BE2C (cell line): Measurements from ENCODE around the gene UTP14A. TPM values are rescaled to one million over a fixed set of nuclear protein-coding genes. Genes with fewer than 3 reads are reported as not detected.
"Not testable (repeated sequence)": the region's sequence is repeated elsewhere in the genome, so short reads cannot be mapped to it uniquely, and the experiment has no call there.

Experiments used
- DNase-seq: peaks from one replicate; pipeline ENCODE4 v3.0.0-alpha.2; 2020
- H3K27me3 ChIP-seq: fragments of 250-450 bp; sonication (Bioruptor Pico); 2 replicates; pipeline ENCODE4 v1.5.1; 2020; ENCODE audit warnings: mild to moderate bottlenecking
- H3K36me3 ChIP-seq: fragments of 250-450 bp; sonication (Bioruptor Pico); 2 replicates; pipeline ENCODE4 v1.5.1; 2020; ENCODE audit warnings: mild to moderate bottlenecking
- H3K4me1 ChIP-seq: fragments of 250-450 bp; sonication (Bioruptor Pico); 2 replicates; pipeline ENCODE4 v1.5.1; 2020
- H3K4me3 ChIP-seq: 2 replicates; pipeline ENCODE4 v1.5.1; 2011; ENCODE audit warnings: low read depth, low read length
- H3K9me3 ChIP-seq: fragments of 250-450 bp; sonication (Bioruptor Pico); 2 replicates; pipeline ENCODE4 v1.5.1; 2020
- polyA plus RNA-seq: library from polyadenylated mRNA; unstranded; fragments of >200 nt; gene quantifications from one replicate; pipeline ENCODE4 v1.2.1, GENCODE V29; 2012; ENCODE audit warnings: low read depth, missing spikeins; ENCODE audit not compliant: insufficient read length, insufficient read depth
- TF ChIP-seq, protein P1 (sequence below): IDR thresholded peaks from 2 replicates; pipeline ENCODE4 v1.5.1; 2012; ENCODE audit warnings: mild to moderate bottlenecking, low read depth, low read length

Gene UTP14A, protein sequence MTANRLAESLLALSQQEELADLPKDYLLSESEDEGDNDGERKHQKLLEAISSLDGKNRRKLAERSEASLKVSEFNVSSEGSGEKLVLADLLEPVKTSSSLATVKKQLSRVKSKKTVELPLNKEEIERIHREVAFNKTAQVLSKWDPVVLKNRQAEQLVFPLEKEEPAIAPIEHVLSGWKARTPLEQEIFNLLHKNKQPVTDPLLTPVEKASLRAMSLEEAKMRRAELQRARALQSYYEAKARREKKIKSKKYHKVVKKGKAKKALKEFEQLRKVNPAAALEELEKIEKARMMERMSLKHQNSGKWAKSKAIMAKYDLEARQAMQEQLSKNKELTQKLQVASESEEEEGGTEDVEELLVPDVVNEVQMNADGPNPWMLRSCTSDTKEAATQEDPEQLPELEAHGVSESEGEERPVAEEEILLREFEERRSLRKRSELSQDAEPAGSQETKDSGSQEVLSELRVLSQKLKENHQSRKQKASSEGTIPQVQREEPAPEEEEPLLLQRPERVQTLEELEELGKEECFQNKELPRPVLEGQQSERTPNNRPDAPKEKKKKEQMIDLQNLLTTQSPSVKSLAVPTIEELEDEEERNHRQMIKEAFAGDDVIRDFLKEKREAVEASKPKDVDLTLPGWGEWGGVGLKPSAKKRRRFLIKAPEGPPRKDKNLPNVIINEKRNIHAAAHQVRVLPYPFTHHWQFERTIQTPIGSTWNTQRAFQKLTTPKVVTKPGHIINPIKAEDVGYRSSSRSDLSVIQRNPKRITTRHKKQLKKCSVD
- polyA plus RNA-seq, result 58.3 TPM

DNA sequence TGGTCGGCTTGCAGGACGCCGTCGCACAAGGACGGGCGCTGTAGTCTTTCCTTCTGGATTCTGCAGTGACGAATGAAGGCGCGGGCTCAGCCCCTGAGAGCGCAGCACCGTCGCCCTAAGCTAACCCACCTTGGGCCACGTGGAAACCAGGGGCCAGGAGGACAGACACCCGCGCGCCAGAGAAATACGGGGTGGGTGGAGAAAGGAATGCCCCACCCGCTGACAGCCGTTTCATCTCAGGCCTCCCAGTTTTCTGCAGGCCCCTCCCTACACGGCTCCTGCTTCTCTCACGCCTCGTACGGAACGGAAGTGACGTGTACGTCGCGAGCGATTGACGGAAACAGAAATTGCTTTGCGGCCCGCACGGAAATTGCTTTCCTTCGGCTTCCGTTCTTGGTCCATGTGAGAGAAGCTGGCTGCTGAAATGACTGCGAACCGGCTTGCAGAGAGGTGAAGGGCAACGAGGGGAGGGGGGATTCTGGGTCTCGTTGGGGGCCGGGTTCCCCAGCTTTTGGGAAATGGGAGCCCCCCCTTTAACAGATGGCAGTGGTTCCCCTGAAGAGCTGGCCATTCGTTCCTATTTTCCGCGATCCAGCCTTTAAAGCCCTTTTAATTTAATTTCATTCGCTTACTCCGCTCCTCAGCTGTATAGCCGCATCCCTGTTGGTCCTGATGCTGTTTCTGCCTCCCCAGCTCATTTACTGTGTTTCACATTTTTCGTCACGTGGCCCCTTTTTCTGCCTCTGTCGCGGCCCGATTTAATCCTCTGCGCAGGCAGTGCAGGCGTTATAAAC lies at the start of gene UTP14A:
Gene UTP14A (plus strand): TSS at position 378 of the 794 bp plus-strand sequence. CDS start 47 bp downstream, at position 425.
- H3K4me3 ChIP-seq, result peak within 1 kb of the TSS; percentile 68
- H3K36me3 ChIP-seq, result peaks cover 30% of the 10 kb centered on the region
- no peaks in the 10 kb centered on the region for H3K27me3 ChIP-seq
- H3K9me3 ChIP-seq, result no peaks in the 10 kb centered on the region
- DNase-seq, result peak; percentile 84
- no peaks in the 10 kb centered on the region for H3K4me1 ChIP-seq
- TF ChIP-seq, protein P1, sequence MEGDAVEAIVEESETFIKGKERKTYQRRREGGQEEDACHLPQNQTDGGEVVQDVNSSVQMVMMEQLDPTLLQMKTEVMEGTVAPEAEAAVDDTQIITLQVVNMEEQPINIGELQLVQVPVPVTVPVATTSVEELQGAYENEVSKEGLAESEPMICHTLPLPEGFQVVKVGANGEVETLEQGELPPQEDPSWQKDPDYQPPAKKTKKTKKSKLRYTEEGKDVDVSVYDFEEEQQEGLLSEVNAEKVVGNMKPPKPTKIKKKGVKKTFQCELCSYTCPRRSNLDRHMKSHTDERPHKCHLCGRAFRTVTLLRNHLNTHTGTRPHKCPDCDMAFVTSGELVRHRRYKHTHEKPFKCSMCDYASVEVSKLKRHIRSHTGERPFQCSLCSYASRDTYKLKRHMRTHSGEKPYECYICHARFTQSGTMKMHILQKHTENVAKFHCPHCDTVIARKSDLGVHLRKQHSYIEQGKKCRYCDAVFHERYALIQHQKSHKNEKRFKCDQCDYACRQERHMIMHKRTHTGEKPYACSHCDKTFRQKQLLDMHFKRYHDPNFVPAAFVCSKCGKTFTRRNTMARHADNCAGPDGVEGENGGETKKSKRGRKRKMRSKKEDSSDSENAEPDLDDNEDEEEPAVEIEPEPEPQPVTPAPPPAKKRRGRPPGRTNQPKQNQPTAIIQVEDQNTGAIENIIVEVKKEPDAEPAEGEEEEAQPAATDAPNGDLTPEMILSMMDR, result no peak

DNA sequence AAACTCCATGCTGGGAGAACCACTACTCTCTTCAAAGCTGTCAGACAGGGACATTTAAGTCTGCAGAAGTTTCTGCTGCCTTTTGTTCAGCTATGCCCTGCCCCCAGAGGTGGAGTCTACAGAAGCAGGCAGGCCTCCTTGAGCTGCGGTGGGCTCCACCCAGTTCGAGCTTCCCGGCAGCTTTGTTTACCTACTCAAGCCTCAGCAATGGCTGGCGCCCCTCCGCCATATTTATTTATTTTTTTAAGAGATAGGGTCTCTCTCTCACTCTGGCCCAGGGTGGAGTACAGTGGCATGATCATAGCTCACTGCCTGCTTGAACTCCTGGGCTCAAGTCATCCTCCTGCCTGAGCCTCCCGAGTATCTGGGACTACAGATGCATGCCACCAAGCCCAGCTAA lies 46.8 kb upstream of the UTP14A start:
- not testable (repeated sequence) for H3K36me3 ChIP-seq, H3K4me1 ChIP-seq, DNase-seq, H3K4me3 ChIP-seq, H3K9me3 ChIP-seq, H3K27me3 ChIP-seq

DNA sequence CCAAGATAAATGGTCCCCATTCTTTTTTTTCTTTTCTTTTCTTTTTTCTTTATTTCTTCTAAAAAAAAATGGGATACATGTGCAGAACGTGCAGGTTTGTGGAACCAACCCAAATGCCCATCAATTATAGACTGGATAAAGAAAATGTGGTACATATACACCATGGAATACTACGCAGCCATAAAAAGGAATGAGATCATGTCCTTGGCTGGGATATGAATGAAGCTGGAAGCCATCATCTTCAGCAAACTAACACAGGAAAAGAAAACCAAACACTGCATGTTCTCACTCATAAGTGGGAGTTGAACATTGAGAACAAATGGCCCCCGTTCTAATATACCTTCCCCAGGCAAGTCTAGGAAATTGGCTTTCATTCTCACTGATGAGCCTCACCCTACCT lies 39.6 kb upstream of the UTP14A start:
- H3K4me3 ChIP-seq, H3K27me3 ChIP-seq, H3K9me3 ChIP-seq, H3K36me3 ChIP-seq, H3K4me1 ChIP-seq, DNase-seq: not testable (repeated sequence)

DNA sequence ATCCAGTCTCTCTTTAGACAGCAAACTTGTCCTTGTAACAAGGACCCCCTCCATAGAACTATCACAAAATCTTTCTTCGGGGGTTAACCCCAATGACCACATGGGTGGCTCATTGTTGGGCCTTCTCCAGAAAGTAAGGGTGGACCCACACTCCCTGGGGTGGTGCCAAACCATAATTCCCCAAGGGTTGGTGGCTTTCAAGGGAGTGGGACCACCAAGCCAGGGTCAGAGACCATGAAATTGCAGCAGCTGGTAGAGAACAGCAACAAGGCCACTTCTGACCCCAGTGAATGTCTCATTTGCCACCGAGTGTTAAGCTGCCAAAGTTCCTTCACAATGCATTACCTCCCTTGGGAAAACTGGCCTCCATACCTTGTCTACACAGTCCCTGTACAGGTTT lies 33.4 kb upstream of the UTP14A start:
- TF ChIP-seq, protein P1, result no peak
- H3K9me3 ChIP-seq, result no peaks in the 10 kb centered on the region
- H3K4me1 ChIP-seq, result no peaks in the 10 kb centered on the region
- no peaks in the 10 kb centered on the region for H3K36me3 ChIP-seq
- DNase-seq, result no peak
- no peaks in the 10 kb centered on the region for H3K27me3 ChIP-seq
- no peak overlapping the region for H3K4me3 ChIP-seq

- no peaks in the 10 kb centered on the region for H3K27me3 ChIP-seq
- H3K9me3 ChIP-seq, result no peaks in the 10 kb centered on the region
- H3K36me3 ChIP-seq, result no peaks in the 10 kb centered on the region
- H3K4me1 ChIP-seq, result no peaks in the 10 kb centered on the region
- DNase-seq, result no peak
- no peak overlapping the region for H3K4me3 ChIP-seq
- TF ChIP-seq, protein P1, result no peak
Measured at GRCh38 chrX:129875669-129876068, 30.3 kb upstream of the UTP14A start.

- Histone ChIP-seq H3K4me1 (no peaks in the 10 kb centered on the region), H3K9me3 (no peaks in the 10 kb centered on the region), H3K36me3 (no peaks in the 10 kb centered on the region), H3K4me3 (no peak overlapping the region), H3K27me3 (no peaks in the 10 kb centered on the region)
- TF ChIP-seq, protein P1, result no peak
- no peak for DNase-seq
Measured at GRCh38 chrX:129876771-129877305, 29.1 kb upstream of the UTP14A start.
